GM19438 (cell line): ENCODE data around the gene LCN10.
"Not testable (repeated sequence)": the region's sequence is repeated elsewhere in the genome, so short reads cannot be mapped to it uniquely, and the experiment has no call there.

Experiments
- ATAC-seq: cut with Tn5 transposase; IDR thresholded peaks from one replicate; pipeline ENCODE4 v1.9.1; 2021; ENCODE audit warnings: low read depth; ENCODE audit not compliant: unreplicated experiment

The LCN10 gene

DNA sequence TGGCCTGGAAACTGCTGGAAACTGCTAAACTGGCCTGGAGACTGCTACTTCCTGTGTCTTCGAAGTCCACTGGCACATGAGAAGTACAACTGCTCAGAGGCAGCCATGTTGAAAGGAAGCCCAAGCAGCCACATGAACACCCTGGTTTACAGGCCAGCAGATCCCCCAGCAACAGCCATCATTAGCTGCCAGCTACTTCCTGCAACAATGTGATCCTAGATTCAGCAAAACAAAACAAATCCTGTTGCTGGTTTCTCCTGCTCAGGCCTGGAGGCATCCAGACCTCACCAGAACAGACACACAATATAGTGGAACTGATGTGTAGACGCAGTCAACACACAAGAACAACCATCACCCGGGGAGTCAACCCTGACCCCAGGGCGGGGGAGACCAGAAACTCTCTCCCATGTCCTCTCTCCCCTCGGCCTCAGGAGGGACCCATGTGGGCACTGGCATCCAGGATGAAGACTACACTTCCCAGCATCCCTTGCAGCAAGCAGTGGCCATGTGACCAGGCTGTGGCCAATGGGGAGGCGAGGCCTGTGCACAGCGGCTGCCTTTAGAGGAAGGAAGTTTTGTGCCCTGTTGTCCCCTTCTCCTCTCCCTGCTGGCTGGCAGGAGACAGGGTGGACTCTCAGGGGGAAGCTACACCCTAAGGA, 30.8 kb upstream of the LCN10 start:
- no peak for ATAC-seq

DNA sequence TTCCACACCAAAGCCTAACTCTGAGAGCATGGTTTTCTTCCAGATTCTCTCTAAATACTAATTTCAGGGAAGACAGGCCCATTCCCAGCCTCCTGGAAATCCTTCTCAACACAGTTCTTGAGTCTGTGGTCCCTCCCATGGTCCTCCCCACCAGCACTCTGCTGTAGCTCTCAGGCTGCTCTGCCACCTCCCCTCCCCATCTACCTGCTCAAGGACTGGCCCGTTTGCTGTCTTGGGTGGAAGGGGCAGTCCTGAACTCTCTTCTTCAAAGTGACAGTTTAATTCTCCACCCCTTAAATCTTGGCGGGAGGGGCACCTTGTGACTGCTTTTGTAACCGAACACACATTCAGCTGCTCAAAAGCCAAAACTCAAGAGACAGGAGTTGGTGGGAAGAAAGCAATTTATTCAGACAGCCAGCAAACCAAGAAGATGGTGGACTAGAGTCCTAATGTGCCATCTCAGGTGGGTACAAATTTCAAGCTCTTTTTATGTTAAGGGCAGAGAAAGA, 29.2 kb upstream of the LCN10 start:
- no peak for ATAC-seq

DNA sequence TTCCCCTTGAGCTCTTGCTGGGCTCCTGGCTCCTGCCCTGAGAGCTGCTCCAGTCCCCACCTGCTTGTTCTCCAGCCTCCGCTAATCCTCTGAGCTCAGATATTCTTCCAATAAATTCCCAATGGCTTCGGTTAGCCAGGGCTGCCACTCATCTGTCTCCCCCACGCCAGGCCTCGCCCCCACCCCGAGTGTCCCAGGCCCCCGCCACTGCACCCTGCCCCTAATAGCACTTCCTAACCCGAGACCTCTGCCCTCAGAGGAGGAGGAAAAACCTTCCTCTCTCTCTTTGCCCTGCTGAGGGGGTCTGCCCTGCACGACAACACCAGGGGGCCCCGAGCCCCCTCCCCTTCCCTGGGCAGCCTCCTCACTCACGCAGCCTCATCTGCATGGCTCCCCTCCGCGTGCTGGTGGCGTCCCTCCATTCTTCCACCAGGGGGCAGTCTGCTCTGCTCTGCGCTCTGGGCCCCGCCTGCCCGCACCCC, 27.0 kb upstream of the LCN10 start:
- ATAC-seq: no peak

DNA sequence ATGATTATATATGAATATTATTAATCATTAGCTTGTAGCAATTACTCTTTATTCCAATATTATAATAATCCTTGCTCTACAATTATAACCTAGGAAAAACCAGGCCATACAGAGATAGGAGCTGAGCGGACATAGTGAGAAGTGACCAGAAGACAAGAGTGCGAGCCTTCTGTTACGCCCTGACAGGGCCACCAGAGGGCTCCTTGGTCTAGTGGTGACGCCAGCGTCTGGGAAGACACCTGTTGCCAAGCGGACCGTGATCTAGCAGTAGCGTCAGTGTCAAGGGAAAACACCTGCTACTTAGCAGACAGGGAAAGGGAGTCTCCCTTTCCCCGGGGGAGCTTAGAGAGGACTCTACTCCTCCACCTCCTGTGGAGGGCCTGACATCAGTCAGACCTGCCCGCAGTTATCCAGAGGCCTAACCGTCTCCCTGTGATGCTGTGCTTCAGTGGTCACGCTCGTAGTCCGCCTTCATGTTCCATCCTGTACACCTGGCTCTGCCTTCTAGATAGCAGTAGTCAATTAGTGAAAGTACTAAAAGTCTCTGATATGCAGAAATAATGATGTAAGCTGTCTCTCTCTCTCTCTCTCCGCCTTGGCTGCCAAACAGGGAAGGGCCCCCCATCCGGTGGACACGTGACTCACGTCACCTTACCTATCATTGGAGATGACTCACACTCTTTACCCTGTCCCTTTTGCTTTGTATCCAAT, 23.8 kb upstream of the LCN10 start:
- not testable (repeated sequence) for ATAC-seq

DNA sequence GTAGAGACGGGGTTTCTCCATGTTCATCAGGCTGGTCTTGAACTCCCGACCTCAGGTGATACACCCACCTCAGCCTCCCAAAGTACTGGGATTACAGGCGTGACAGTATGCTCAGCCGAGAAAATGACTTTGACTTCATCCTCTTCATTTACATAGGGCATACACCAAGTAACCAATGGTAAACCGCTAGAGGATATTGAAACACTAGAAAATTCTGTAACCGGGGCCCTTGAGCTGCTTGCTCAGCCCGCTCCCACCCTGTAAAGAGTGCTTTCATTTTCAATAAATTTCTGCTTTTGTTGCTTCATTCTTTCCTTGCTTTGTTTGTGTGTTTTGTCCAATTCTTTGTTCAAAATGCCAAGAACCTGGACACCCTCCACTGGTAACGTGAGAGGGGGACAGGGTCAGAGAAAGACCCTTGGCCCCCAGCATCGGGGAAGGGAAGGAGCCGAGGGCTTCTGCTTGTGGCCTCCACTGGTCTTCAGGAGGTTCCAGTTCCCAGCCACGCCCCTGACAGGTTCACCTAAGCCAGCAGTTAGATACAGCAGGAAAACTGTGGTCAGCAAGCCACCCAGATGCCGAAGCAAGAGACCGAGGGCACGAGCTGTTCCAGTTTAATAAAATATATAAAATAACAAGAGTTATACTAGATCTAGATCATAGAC, 23.1 kb upstream of the LCN10 start:
- ATAC-seq: peak; percentile 55

DNA sequence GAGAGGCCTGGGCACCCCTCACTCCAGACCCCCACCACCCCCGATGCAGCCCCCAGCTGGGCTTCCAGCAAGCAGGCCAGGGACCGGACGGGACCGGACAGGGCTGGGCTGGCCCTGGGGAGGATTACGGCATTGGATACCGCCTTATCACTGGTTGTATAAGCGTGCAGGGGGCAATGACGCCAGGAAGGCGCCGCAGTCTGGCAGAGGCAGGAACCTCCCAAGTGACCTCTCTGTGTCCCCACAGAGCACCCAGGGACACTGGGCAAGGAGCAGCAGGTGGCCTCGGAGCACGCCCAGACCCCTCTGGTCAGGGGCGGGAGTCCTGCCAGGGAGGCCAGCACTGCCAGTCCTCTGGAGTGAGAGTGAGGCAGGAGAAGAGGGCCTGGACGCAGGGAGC, 22.3 kb upstream of the LCN10 start:
- no peak for ATAC-seq

DNA sequence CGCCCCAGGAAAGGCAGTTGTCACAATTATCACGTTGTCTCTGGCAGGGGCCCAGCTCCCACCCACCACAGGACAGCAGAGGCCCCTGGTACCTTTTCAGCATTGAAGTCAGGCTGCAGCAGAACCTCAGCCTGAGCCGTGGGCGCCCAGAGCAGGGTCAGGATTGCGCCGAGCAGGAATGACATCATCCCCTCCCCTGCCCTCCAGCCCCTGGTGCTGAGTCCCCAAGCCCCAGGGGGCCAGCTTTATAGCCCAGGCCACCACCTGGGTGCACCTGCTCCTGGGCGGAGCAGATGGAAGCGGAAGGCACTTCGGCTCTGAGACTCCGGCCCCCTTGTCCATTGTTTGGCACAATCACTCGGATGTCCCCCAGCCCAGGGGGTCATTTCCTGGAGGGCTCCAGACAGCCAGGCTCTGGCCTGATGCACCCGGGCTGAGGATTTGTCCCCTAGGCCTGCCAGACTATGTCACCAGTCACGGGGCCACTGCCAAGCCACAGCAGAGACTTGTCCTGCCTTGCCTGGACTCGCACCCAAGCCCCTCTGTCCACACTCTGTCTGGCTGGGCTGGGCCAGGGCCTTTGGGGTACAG, 21.7 kb upstream of the LCN10 start, which contains the start of gene LCN15:
LCN15 (minus strand) TSS at position 218 of the 591 bp plus-strand sequence; CDS start at position 188, 30 bp downstream.
- ATAC-seq: no peak

DNA sequence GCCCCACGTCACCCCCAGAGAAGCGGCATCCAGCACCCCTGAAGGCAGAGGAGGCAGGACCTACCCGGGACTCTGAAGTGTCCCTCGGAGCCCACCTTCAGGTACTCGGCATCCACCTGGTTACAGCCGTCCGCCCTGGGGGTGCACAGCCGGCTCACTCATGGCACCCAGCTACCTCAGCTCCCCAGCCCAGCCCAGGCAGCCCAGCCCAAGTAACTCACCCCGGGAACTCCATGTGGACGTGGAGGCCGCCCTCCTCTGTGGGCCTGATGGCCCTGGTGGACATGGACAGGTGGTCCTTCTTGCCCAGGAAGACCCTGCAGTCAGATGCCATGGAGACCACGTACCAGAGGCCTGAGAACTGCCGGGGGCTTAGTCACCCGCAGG, 20.9 kb upstream of the LCN10 start:
- no peak for ATAC-seq

DNA sequence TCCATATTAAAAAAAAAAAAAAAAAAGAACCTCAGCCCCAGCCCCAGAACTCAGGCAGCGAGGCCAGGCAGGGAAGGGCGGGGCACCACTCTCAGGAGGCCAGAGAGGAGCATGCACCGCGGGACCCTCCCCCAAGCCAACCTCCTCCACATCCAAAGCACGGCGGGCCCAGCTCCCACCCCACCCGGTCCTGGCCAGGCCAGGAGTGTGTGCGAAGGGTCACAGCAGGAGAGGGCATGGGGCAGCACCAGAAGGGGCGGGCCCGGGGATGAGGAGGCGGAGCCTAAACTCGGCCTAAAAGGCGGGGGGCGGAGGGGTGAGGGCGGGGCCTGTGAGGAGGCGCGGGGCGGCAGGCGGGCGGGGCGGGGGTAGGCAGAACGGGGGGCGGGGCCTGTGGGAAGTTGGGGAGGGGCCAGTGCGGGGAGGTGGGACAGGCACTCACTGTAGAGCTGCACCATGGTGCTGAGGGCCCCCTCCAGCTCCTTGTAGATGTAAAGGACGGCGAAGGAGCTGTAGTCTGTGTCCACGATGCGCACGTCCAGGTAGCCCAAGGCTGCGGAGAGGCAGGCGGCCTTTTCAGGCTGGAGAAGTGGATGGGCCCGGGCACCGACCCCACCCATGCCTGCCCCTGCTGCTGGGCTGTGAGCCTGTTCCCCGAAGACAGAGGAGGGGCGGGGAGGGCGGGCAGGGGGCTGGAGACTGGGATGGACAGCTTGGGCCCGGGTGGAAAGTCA, 20.3 kb upstream of the LCN10 start:
- ATAC-seq: no peak

DNA sequence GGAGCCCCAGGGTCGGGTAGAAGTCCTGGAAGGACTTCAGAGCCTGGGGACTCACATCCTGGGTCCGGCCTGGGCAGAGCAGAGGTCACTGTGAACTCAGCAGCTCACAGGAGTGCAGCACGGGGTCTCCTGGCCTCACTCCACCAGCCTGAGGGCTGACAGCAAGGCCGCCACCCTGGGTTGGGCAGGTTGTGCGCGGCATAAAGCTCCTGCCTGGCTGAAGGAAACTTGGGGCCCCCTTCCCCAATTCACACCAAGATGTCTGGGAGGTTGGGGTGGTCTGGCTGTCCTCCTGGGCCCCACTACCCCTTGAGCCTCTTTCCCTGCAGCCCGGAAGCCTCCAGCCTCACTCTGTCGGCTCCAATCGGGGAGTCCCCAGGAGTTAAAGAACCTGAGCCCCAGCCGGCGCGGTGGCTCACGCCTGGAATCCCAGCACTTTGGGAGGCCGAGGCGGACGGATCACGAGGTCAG, 19.5 kb upstream of the LCN10 start:
- no peak for ATAC-seq

DNA sequence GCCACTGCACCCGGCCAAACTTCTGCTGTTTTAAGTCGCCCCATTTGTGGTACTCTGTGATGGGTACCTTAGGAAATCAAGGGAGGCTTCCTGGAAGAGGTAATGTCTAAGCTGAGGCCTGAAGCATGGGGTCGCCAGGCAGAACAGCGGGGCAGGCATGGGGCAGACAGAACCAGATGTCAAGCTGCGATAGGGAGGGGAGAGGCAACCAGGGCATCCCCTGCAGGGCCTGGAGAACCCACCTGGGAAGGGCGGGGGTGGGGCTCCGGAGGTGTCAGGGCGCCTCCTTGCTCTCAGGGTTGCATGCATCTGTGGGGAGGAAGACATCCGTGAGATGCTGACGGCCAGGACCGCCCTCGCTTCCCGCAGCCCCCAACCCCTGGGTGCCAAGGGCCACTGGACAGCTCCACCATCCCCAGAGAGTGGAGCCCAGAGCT, 18.8 kb upstream of the LCN10 start:
- no peak for ATAC-seq

DNA sequence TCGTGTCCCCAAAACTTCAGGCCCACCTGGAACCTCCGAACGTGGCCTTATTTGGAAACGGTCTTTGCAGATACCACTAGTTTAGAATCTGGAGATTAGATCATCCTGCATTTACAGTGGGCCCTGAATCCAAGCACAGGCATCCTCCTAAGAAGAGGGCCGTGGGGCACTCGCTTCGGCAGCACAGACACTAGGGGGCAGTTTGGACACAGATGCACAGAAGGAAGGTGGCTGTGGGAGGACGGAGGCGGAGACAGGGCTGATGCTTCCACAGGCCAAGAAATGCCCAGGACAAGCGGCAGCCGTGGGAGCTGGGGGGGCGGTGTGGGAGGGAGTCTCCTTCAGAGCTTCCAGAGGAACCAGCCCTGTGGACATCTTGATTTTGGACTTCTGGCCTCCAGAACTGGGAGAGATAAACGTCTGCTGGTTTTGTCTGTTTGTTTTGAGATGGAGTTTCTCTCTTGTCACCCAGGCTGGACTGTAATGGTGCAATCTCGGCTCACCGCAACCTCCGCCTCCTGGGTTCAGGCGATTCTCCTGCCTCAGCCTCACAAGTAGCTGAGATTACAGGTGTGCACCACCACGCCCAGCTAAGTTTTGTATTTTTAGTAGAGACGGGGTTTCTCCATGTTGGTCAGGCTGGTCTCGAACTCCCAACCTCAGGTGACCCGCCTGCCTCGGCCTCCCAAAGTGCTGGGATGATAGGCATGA, 18.2 kb upstream of the LCN10 start:
- ATAC-seq: not testable (repeated sequence)

DNA sequence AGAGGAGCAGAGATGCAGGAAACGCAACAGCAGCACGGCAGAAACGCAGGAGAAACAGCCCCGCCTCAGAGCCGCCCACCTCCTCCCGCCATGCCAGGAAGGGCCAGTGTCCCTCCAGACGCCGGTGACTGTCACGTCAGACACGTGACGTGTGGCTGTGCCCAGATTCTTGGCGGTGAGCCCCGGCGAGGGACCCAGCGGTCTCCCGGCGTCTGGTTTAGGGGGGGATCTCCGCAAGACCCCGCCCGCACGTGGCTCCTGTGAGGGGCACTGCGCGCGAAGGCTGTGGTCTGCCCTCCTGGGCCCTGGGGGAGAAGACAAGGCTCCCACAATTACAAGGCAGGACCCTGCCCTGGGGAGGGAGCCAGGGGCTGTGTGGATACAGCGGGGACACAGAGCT, 17.7 kb upstream of the LCN10 start:
- ATAC-seq: no peak

DNA sequence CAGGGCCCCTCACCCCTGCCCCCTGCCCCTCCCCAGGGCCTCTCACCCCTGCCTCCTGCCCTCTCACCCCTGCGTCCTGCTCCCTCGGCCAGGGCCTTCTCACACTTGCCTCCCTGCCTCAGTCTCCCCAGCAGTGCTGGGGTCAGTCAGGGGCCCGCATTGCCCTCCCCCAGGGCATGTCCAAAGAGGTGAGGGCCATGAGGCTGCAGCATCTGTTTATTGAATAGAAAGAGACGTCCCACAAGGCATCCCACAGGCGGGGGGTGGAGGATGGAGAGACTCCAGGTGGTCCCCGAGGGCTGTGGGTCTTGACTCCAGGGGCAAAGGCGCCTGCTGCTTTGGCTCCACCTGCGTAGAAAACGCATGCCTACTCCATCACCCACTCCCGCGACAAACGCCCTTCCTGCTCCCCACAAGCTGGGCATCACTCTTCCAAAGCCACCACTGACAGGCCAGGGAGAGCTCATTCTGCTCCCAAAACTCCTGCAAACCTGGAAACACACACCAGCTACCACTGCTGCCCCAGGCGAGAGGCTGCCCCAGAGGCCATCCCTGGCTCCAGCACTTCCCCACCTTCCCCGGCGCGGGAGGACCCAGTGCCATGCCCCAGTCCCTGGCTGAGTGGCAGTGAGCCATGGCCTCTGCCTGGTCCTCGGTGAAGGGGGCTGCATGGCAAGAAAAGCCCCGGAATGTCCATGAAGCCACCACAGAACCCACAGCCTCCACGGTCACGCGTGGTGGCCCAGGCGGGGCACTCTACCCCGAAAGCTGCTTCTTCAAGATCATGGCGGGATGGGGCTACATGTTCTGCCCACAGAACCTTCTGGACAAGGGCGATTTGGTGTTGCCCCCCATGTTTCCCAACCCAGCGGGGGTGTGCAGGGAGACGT, 16.9 kb upstream of the LCN10 start:
- ATAC-seq: no peak

DNA sequence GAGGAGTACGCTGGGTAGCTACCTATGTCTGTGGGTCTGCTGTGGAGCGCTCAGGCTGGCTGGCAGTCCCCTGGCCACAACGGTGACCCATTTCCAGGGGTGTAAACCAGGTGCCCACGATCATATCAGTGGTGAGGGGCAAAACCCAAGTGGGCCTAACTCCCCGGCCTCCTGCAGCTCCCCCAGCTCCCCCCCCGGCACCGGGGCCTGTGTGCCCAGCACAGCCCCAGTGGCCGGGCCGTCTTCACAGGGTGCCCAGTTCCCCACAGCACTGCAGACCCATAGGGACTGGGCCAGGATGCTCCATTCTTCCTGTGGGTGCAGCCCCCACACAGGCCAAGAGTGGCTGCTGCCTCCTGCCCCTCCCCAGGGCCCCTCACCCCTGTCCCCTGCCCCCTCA, 16.3 kb upstream of the LCN10 start:
- ATAC-seq: no peak

DNA sequence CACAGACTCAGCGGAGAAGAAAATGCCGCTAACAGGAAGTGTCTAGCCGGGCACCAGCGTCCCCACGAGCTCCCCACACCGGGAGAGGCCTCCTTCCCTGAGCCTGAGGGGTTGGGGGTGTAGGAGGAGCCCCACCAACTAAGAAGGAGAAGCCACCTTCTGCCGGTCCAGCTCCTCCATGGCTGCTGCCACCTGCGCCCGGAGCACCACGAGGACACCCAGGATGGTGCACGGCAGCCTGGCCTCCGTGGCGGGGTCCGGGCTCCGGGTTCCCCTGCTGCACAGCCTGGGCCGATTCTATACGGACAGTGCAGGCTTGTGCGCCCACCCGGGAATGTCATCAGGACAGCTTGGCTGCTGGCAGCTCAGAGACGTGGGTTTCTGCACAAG, 15.0 kb upstream of the LCN10 start:
- ATAC-seq: no peak

DNA sequence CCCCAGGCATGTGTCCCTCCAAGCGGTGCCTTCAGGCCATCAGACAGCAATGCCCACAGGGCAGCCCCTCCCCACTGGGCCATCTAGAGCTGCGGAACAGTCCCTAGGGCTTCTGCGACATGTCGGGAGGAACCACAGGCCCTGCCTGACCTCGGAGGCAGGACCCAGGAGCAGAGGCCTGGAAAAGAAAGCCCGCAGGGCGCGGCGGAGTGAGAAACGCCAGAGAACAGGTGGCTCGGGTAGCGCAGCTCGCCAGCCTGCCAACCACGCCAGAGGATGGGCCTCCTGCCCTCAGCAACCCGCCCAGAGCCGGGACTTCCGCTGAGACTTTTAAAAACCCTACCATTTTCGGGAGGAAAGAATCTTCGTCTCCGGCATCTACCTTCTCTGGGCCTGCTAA, 14.6 kb upstream of the LCN10 start:
- no peak for ATAC-seq

DNA sequence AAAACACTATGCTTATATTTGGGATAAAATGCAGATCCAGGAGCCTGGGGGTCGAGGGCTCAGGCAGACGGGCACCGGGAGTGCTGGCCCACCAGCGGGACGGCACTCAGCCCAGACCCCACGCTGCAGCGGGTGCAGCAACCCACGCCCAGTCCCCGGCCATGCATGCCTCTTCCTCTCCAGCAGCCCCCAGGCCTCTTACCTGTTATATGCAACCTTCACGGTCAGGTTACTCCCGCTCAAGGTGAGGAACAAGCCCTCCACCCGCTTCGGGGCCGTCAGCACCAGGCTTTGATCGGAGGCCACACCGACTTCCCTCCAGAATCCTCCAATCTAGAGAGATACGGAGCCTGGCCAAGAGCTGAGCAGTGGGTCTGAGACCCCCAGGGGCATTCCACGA, 14.1 kb upstream of the LCN10 start:
- no peak for ATAC-seq

DNA sequence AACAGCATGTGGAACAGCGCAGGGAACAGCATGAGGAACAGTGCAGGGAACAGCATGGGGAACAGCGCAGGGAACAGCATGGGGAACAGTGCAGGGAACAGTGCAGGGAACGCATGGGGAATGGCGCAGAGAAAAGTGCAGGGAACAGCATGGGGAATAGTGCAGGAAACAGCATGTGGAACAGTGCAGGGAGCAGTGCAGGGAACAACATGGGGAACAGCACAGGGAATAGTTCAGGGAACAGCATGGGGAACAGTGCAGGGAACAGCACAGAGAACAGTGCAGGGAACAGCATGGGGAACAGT, 13.3 kb upstream of the LCN10 start:
- no peak for ATAC-seq
